HepG2 (cell line): ENCODE measurements around the gene TUBA4A.

Experiments used
- CEBPB ChIP-seq: IDR thresholded peaks from 2 replicates; pipeline ENCODE4 v1.6.1; 2011; ENCODE audit warnings: low read depth, low read length, improper control_type of control experiment, borderline replicate concordance
- EZH2 ChIP-seq: conservative IDR thresholded peaks from 2 replicates; pipeline ENCODE4 v1.6.1; 2012; ENCODE audit warnings: mild to moderate bottlenecking, low read depth, low read length, moderate library complexity
- KMT2A ChIP-seq: sonication (generic); formaldehyde crosslinking; IDR thresholded peaks from 2 replicates; pipeline ENCODE4 v1.4.0; 2020; ENCODE audit warnings: missing genetic modification reagents
- POLR2A ChIP-seq, 2 experiments: IDR thresholded peaks; 2 replicates each; pipeline ENCODE4 v1.6.1; 2011; ENCODE audit warnings: low read depth in 2 of 2, low read length in 2 of 2, mild to moderate bottlenecking in 1 of 2, moderate library complexity in 1 of 2; ENCODE audit not compliant: insufficient read depth in 1 of 2
- SRY ChIP-seq: sonication (generic); formaldehyde crosslinking; IDR thresholded peaks from 2 replicates; pipeline ENCODE4 v1.8.0; 2022; ENCODE audit warnings: mild to moderate bottlenecking, missing genetic modification reagents
- YY1 ChIP-seq: IDR thresholded peaks from 2 replicates; pipeline ENCODE4 v1.6.1; 2011; ENCODE audit warnings: low read length, low read depth, moderate library complexity, mild to moderate bottlenecking; ENCODE audit not compliant: insufficient read depth, insufficient replicate concordance
- ZNF510 ChIP-seq: sonication (generic); formaldehyde crosslinking; IDR thresholded peaks from 2 replicates; pipeline ENCODE4 v1.4.0; 2020; ENCODE audit warnings: low read depth, mild to moderate bottlenecking, missing genetic modification reagents
- ZNF577 ChIP-seq: sonication (generic); formaldehyde crosslinking; IDR thresholded peaks from 2 replicates; pipeline ENCODE4 v1.4.0; 2020; ENCODE audit warnings: mild to moderate bottlenecking, low read depth, missing genetic modification reagents, borderline replicate concordance
- ZNF614 ChIP-seq: IDR thresholded peaks from 2 replicates; pipeline ENCODE4 v1.6.1; 2018; ENCODE audit warnings: missing biosample characterization, missing genetic modification reagents, inconsistent platforms, borderline replicate concordance
- ZNF816 ChIP-seq: sonication (generic); formaldehyde crosslinking; IDR thresholded peaks from 2 replicates; pipeline ENCODE4 v1.8.0; 2022; ENCODE audit warnings: missing genetic modification reagents, mild to moderate bottlenecking, borderline replicate concordance
- TF ChIP-seq, protein P1 (sequence below): sonication (generic); formaldehyde crosslinking; IDR thresholded peaks from 2 replicates; pipeline ENCODE4 v1.9.0; 2021; ENCODE audit warnings: missing genetic modification reagents, borderline replicate concordance
- TF ChIP-seq, protein P2 (sequence below): sonication (generic); formaldehyde crosslinking; IDR thresholded peaks from 2 replicates; pipeline ENCODE4 v1.5.0; 2020; ENCODE audit warnings: mild to moderate bottlenecking, missing genetic modification reagents, moderate library complexity
- TF ChIP-seq, protein P3 (sequence below): fragments of 450-650 bp; IDR thresholded peaks from 2 replicates; pipeline ENCODE4 v1.6.1; 2017; ENCODE audit warnings: mild to moderate bottlenecking
- TF ChIP-seq, protein P4 (sequence below): sonication (generic); formaldehyde crosslinking; IDR thresholded peaks from 2 replicates; pipeline ENCODE4 v1.4.0; 2020; ENCODE audit warnings: missing genetic modification reagents

DNA sequence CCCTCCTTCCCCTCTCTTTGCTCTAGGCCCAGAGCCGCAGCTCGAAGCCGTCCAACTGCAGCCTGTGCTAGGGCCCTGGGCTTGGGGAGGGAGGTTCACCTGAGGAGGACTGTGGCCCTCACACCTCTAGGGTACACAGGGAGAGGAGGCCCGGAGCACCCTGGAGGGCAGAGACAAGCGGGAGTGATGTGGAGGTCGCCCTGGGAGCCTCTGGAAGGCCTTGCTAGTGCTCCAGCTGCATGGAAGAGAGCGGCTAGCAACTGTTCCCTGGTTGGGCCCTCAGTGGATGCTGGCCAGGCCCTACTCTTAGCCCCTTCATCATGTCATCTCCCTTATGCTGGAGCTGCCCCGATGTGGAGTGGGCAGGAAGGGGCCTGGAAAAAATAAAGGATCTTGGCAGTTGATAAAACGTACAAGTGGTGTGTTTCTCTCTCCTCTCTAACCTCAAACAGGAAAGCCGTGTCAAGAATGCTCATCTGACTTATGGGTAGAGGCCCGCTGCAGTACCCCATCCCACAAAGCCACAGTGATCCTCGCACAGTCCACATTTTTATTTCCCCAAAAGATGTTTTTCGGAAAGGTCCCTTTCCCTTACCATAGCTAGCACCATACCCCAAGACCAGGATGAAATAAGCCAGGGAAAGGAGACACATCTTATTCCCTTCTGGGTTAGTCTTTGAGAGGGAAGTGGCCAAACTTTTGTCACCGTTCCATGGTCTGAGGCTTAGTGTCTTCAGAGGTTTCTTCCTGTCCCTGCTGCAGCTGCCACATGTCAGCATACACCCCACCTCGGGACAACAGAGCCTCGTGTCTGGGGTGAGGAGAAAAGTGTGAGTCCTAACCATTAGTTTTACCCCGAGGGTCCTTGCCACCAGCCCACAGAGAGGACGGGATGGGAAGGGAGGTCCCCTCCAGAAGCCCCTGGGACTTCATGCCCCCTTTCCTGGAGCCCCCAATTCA, 44.2 kb downstream of the TUBA4A start:
- TF ChIP-seq POLR2A (IDR thresholded peaks at IDR 0.05; ENCODE audit: insufficient read depth in 1 of 2, low read depth in 2 of 2, low read length in 2 of 2): peak in 1 of 2 experiments; percentile 20; a peak in 1 of 4 replicates
- no peak for TF ChIP-seq YY1
- TF ChIP-seq, protein P1, sequence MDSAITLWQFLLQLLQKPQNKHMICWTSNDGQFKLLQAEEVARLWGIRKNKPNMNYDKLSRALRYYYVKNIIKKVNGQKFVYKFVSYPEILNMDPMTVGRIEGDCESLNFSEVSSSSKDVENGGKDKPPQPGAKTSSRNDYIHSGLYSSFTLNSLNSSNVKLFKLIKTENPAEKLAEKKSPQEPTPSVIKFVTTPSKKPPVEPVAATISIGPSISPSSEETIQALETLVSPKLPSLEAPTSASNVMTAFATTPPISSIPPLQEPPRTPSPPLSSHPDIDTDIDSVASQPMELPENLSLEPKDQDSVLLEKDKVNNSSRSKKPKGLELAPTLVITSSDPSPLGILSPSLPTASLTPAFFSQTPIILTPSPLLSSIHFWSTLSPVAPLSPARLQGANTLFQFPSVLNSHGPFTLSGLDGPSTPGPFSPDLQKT (CRISPR knock-in tag): no peak
- TF ChIP-seq, protein P2, sequence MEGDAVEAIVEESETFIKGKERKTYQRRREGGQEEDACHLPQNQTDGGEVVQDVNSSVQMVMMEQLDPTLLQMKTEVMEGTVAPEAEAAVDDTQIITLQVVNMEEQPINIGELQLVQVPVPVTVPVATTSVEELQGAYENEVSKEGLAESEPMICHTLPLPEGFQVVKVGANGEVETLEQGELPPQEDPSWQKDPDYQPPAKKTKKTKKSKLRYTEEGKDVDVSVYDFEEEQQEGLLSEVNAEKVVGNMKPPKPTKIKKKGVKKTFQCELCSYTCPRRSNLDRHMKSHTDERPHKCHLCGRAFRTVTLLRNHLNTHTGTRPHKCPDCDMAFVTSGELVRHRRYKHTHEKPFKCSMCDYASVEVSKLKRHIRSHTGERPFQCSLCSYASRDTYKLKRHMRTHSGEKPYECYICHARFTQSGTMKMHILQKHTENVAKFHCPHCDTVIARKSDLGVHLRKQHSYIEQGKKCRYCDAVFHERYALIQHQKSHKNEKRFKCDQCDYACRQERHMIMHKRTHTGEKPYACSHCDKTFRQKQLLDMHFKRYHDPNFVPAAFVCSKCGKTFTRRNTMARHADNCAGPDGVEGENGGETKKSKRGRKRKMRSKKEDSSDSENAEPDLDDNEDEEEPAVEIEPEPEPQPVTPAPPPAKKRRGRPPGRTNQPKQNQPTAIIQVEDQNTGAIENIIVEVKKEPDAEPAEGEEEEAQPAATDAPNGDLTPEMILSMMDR (CRISPR knock-in tag): no peak
- no peak for TF ChIP-seq ZNF614 (CRISPR knock-in tag)
- TF ChIP-seq, protein P3, sequence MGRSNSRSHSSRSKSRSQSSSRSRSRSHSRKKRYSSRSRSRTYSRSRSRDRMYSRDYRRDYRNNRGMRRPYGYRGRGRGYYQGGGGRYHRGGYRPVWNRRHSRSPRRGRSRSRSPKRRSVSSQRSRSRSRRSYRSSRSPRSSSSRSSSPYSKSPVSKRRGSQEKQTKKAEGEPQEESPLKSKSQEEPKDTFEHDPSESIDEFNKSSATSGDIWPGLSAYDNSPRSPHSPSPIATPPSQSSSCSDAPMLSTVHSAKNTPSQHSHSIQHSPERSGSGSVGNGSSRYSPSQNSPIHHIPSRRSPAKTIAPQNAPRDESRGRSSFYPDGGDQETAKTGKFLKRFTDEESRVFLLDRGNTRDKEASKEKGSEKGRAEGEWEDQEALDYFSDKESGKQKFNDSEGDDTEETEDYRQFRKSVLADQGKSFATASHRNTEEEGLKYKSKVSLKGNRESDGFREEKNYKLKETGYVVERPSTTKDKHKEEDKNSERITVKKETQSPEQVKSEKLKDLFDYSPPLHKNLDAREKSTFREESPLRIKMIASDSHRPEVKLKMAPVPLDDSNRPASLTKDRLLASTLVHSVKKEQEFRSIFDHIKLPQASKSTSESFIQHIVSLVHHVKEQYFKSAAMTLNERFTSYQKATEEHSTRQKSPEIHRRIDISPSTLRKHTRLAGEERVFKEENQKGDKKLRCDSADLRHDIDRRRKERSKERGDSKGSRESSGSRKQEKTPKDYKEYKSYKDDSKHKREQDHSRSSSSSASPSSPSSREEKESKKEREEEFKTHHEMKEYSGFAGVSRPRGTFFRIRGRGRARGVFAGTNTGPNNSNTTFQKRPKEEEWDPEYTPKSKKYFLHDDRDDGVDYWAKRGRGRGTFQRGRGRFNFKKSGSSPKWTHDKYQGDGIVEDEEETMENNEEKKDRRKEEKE: no peak
- no peak for TF ChIP-seq ZNF577 (CRISPR knock-in tag)
- no peak for TF ChIP-seq EZH2
- no peak for TF ChIP-seq SRY
- TF ChIP-seq, protein P4, sequence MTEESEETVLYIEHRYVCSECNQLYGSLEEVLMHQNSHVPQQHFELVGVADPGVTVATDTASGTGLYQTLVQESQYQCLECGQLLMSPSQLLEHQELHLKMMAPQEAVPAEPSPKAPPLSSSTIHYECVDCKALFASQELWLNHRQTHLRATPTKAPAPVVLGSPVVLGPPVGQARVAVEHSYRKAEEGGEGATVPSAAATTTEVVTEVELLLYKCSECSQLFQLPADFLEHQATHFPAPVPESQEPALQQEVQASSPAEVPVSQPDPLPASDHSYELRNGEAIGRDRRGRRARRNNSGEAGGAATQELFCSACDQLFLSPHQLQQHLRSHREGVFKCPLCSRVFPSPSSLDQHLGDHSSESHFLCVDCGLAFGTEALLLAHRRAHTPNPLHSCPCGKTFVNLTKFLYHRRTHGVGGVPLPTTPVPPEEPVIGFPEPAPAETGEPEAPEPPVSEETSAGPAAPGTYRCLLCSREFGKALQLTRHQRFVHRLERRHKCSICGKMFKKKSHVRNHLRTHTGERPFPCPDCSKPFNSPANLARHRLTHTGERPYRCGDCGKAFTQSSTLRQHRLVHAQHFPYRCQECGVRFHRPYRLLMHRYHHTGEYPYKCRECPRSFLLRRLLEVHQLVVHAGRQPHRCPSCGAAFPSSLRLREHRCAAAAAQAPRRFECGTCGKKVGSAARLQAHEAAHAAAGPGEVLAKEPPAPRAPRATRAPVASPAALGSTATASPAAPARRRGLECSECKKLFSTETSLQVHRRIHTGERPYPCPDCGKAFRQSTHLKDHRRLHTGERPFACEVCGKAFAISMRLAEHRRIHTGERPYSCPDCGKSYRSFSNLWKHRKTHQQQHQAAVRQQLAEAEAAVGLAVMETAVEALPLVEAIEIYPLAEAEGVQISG (CRISPR knock-in tag): no peak
- TF ChIP-seq CEBPB: no peak
- no peak for TF ChIP-seq KMT2A (CRISPR knock-in tag)
- TF ChIP-seq ZNF510 (CRISPR knock-in tag): no peak
- no peak for TF ChIP-seq ZNF816 (CRISPR knock-in tag)
